Measurements from ENCODE around the gene TSFM. TPM values are rescaled to one million over a fixed set of nuclear protein-coding genes. Genes with fewer than 3 reads are reported as not detected.

The TSFM gene
- total RNA-seq, 1 donor from 2014 or later = 19.6 TPM

GRCh38 chr12:57746025-57746424 is 36.6 kb upstream of the TSFM start:
- no peak for DNase-seq

GRCh38 chr12:57749061-57749460 is 33.5 kb upstream of the TSFM start:
- DNase-seq = no peak

GRCh38 chr12:57750561-57751431 is 31.8 kb upstream of the TSFM start:
- DNase-seq = no peak

- DNase-seq = no peak
Observed at GRCh38 chr12:57751432-57751787, 31.2 kb upstream of the TSFM start.

GRCh38 chr12:57751788-57752667 is 30.6 kb upstream of the TSFM start, which contains the start of gene CDK4:
TSS of gene CDK4 (minus strand) at chr12:57752310. CDS start at chr12:57751717, 593 bp downstream.
- DNase-seq = peak; percentile 99

GRCh38 chr12:57752668-57753000 is 30.0 kb upstream of the TSFM start:
- DNase-seq = no peak

GRCh38 chr12:57753756-57754337 is 28.7 kb upstream of the TSFM start:
- DNase-seq = no peak

GRCh38 chr12:57754411-57755193 is 28.0 kb upstream of the TSFM start, which contains the start of gene MARCHF9:
TSS of gene MARCHF9 (plus strand) at chr12:57755103. CDS start at chr12:57755529, 426 bp downstream.
- DNase-seq = peak; percentile 72

- DNase-seq = no peak
Observed at GRCh38 chr12:57755194-57755453, 27.5 kb upstream of the TSFM start.

- no peak for DNase-seq
Observed at GRCh38 chr12:57755454-57756372, 26.9 kb upstream of the TSFM start.

GRCh38 chr12:57756406-57757341 is 25.9 kb upstream of the TSFM start:
- peak; percentile 37 for DNase-seq

GRCh38 chr12:57757771-57758170 is 24.8 kb upstream of the TSFM start:
- no peak for DNase-seq

- DNase-seq = no peak
Observed at GRCh38 chr12:57758552-57759359, 23.8 kb upstream of the TSFM start.

GRCh38 chr12:57759360-57759980 is 23.1 kb upstream of the TSFM start:
- no peak for DNase-seq

GRCh38 chr12:57760347-57760982 is 22.1 kb upstream of the TSFM start:
- DNase-seq = peak; percentile 64

- DNase-seq = no peak
Observed at GRCh38 chr12:57761391-57761998, 21.1 kb upstream of the TSFM start.

GRCh38 chr12:57762463-57762862 is 20.1 kb upstream of the TSFM start:
- no peak for DNase-seq
